ELR (cell line): ENCODE data around the gene RGS19.

Source experiments
- DNase-seq: peaks from one replicate; pipeline ENCODE4 v3.0.0-alpha.2; 2015; ENCODE audit warnings: low read depth

RGS19 gene

GRCh38 chr20:64035066-64035932, 44.0 kb downstream of the RGS19 start:
- DNase-seq, result no peak

- DNase-seq, result no peak
These were observed 45.3 kb downstream of the RGS19 start for GRCh38 chr20:64033981-64034493.

- DNase-seq, result no peak
These were observed 46.4 kb downstream of the RGS19 start for GRCh38 chr20:64032706-64033624.

GRCh38 chr20:64031822-64032314, 47.5 kb downstream of the RGS19 start:
- DNase-seq, result no peak

GRCh38 chr20:64030371-64031134, 48.8 kb downstream of the RGS19 start:
- no peak for DNase-seq

- DNase-seq, result no peak
These were observed 49.8 kb downstream of the RGS19 start for GRCh38 chr20:64029293-64030117.

GRCh38 chr20:64027981-64028685, 51.2 kb downstream of the RGS19 start:
- no peak for DNase-seq

- no peak for DNase-seq
These were observed 53.4 kb downstream of the RGS19 start for GRCh38 chr20:64025826-64026412.

GRCh38 chr20:64025101-64025825, 54.1 kb downstream of the RGS19 start:
- no peak for DNase-seq

GRCh38 chr20:64024141-64024990, 55.0 kb downstream of the RGS19 start:
- no peak for DNase-seq

- no peak for DNase-seq
These were observed 55.8 kb downstream of the RGS19 start for GRCh38 chr20:64023361-64024140.
